Transverse colon (tissue), 4 donors: ENCODE results near the gene ANKRD10. TPM values are rescaled to one million over a fixed set of nuclear protein-coding genes. Genes with fewer than 3 reads are reported as not detected.

Experiments used
- DNase-seq: peaks from one replicate; pipeline ENCODE4 v3.0.0-alpha.2; 2019
- H3K27ac ChIP-seq, 4 donors: fragments of 200-600 bp; sonication (generic); 2 replicates each; pipeline ENCODE4 v1.5.1; 2016 to 2018; ENCODE audit warnings: inconsistent platforms in 4 of 4
- H3K27me3 ChIP-seq: fragments of 200-600 bp; sonication (generic); 2 replicates; pipeline ENCODE4 v1.5.1; 2017; ENCODE audit warnings: inconsistent platforms
- H3K36me3 ChIP-seq, 4 donors: fragments of 200-600 bp; sonication (generic); 2 replicates each; pipeline ENCODE4 v1.5.1; 2017 to 2019; ENCODE audit warnings: inconsistent platforms in 4 of 4
- H3K4me1 ChIP-seq, 4 donors: fragments of 200-600 bp; sonication (generic); 2 replicates each; pipeline ENCODE4 v1.5.1; 2017 to 2020; ENCODE audit warnings: inconsistent platforms in 4 of 4
- H3K4me3 ChIP-seq, 4 donors: fragments of 200-600 bp; sonication (generic); 1 replicate in 1 of 4; 2 replicates in 3 of 4; pipeline versions ENCODE4 v1.5.1 to v1.6.1; 2017 to 2019; ENCODE audit warnings: inconsistent platforms in 4 of 4
- H3K9me3 ChIP-seq, 2 donors: fragments of 200-600 bp; sonication (generic); 2 replicates each; pipeline ENCODE4 v1.5.1; 2017 to 2019; ENCODE audit warnings: inconsistent platforms in 2 of 2
- CTCF ChIP-seq, 5 experiments: fragments of 200-600 bp in 3 of 5; fragments of 450-650 bp in 2 of 5; sonication (generic) in 3 of 5; IDR thresholded peaks; 1 replicate in 2 of 5; 2 replicates in 3 of 5; pipeline ENCODE4 v1.5.1; 2016 to 2017; ENCODE audit warnings: antibody characterized with exemption in 5 of 5, inconsistent platforms in 3 of 5, mild to moderate bottlenecking in 2 of 5, moderate library complexity in 1 of 5
- EP300 ChIP-seq: sonication (generic); formaldehyde crosslinking; IDR thresholded peaks from one replicate; pipeline ENCODE4 v1.6.1; 2017; ENCODE audit warnings: antibody characterized with exemption, low read depth
- POLR2A ChIP-seq: fragments of 450-650 bp; IDR thresholded peaks from one replicate; pipeline ENCODE4 v1.6.1; 2016; ENCODE audit warnings: antibody characterized with exemption, mild to moderate bottlenecking, moderate library complexity
- POLR2AphosphoS5 ChIP-seq, 3 donors: sonication (generic); formaldehyde crosslinking; IDR thresholded peaks; one replicate each; pipeline ENCODE4 v1.6.1; 2016; ENCODE audit warnings: antibody characterized with exemption in 3 of 3
- WGBS, 2 donors: methylation state at CpG; one replicate each; pipeline ENCODE4 v1.1.5; 2018; ENCODE audit warnings: low coverage in 1 of 2; 5-methylcytosine and 5-hydroxymethylcytosine counted together
- in situ Hi-C, 4 donors: fragments of 200-750 bp; cut with MboI; loops; one replicate each; pipeline versions ENCODE4 v1.15.0 to v1.15.1; 2017; ENCODE audit warnings: low sequenced_read_pairs in 3 of 4, low pct_ligation_motif_present in 1 of 4, low pct_unique_long_range_greater_than_20kb in 1 of 4
- intact Hi-C: fragments of 100-400 bp; cut with DNase I; formaldehyde crosslinking; loops from one replicate; pipeline ENCODE4 v1.15.1; 2023; ENCODE audit warnings: low total_unique reads
- total RNA-seq, 4 donors: library from RNA; depleted of rRNA; stranded (reverse); fragments of >200 nt; gene quantifications; one replicate each; pipeline ENCODE4 v1.1.0, GENCODE V29; 2016

The ANKRD10 gene
- total RNA-seq, 4 donors from 2014 or later = 124 to 286 (median 188) TPM

DNA sequence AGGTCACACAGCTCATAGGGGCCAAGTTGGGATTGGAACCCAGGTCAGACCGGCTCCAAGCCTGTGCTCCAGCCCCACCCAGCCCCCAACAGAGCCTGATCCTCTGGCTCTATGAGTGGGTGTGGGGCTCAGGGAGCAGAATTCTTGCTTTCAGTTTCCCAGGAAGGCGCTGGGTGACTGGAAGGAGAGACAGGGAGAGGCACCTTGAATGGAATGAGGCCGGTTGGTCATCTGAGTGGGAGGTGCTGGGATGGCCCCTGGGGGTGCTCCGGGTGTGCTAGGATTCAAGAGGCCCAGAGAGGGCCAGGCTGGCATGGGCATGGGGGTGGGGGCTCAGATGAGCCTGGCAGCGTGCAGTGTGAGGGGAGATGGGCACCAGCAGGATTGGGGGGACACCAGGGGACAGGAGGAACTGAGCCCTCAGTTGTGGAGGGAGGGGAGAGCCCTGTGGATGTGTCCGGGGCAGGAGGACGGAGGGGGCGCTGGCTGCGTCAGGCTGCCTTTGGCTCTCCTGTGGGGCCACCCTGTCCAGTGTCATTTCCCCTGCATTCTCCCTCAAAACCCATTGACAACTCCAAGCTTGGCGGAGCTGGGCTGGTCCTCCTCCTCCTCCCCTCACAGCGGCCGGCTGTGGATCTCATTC lies 31.2 kb upstream of the ANKRD10 start:
- H3K9me3 ChIP-seq = no peaks in the 10 kb centered on the region
- in situ Hi-C loops (loop anchor here in 1 of 4 donors (10.0 kb wide), 1 partner anchor 99 kb away; no protein-coding TSS in a partner anchor), intact Hi-C loops (no loop called here)
- DNase-seq = no peak
- 79% methylated on average over 12 of the region's 12 CpGs; no CpG with 5 or more reads in 1 of the 2 donors for WGBS, 2 donors
- TF ChIP-seq POLR2A (no peak), CTCF (IDR thresholded peaks at IDR 0.05) (no peak), EP300 (no peak), POLR2AphosphoS5 (IDR thresholded peaks at IDR 0.05) (no peak)
- H3K27ac ChIP-seq = no peak overlapping the region
- no peaks in the 10 kb centered on the region for H3K4me1 ChIP-seq
- H3K36me3 ChIP-seq = no peaks in the 10 kb centered on the region
- H3K27me3 ChIP-seq = no peaks in the 10 kb centered on the region
- no peak overlapping the region for H3K4me3 ChIP-seq

- H3K9me3 ChIP-seq = no peaks in the 10 kb centered on the region
- no peaks in the 10 kb centered on the region for H3K4me1 ChIP-seq
- intact Hi-C loops = no loop called here
- H3K4me3 ChIP-seq = no peak overlapping the region
- 91 to 93% methylated on average over 6 to 24 of the region's 24 CpGs for WGBS, 2 donors
- TF ChIP-seq POLR2AphosphoS5 (IDR thresholded peaks at IDR 0.05) (no peak), CTCF (IDR thresholded peaks at IDR 0.05) (no peak)
- in situ Hi-C loops = loop anchor here in 1 of 4 donors (10.0 kb wide), 1 partner anchor 100 kb away; no protein-coding TSS in a partner anchor
- H3K27me3 ChIP-seq = no peaks in the 10 kb centered on the region
- H3K36me3 ChIP-seq = no peaks in the 10 kb centered on the region
- DNase-seq = no peak
- H3K27ac ChIP-seq = no peak overlapping the region
Measured at GRCh38 chr13:110944968-110945927, 30.4 kb upstream of the ANKRD10 start.

- no peak for TF ChIP-seq POLR2AphosphoS5 (IDR thresholded peaks at IDR 0.05)
- peak; percentile 34 to 59 (median 42) for TF ChIP-seq CTCF (IDR thresholded peaks at IDR 0.05)
- Histone ChIP-seq H3K36me3 (no peaks in the 10 kb centered on the region), H3K4me1 (no peaks in the 10 kb centered on the region), H3K27ac (no peak overlapping the region), H3K4me3 (no peak overlapping the region), H3K27me3 (no peaks in the 10 kb centered on the region), H3K9me3 (no peaks in the 10 kb centered on the region)
- DNase-seq = peak; percentile 20
- in situ Hi-C loops = loop anchor here in 1 of 4 donors (10.0 kb wide), 1 partner anchor 100 kb away; no protein-coding TSS in a partner anchor
- 13 to 51% methylated on average over 3 to 8 of the region's 8 CpGs for WGBS, 2 donors
- intact Hi-C loops = no loop called here
Measured at GRCh38 chr13:110944121-110944967, 29.5 kb upstream of the ANKRD10 start.
